OCI-LY3 (cell line): ENCODE results near the gene P4HA1.

Experiments
- H2AFZ ChIP-seq: fragments of 200-600, 300-600 bp; shearing (Covaris generic); 2 replicates; pipeline ENCODE4 v1.6.0; 2014; ENCODE audit warnings: antibody characterized with exemption, low read depth, low read length
- H3K27ac ChIP-seq: fragments of 200-600, 300-600 bp; sonication (generic); 2 replicates; pipeline ENCODE4 v1.5.1; 2014; ENCODE audit warnings: mild to moderate bottlenecking, low read length, moderate library complexity, mixed read lengths
- H3K27me3 ChIP-seq: fragments of 200-600, 300-600 bp; sonication (generic); 2 replicates; pipeline ENCODE4 v1.6.1; 2014; ENCODE audit warnings: low read depth, low read length, mixed read lengths
- H3K36me3 ChIP-seq: fragments of 200-600, 300-600 bp; sonication (generic); replicated peaks from 2 replicates; pipeline ENCODE3; 2014; ENCODE audit warnings: low read depth, low read length, mixed read lengths
- H3K4me1 ChIP-seq: fragments of 300-600, 200-600 bp; sonication (generic); 2 replicates; pipeline ENCODE4 v1.6.1; 2014; ENCODE audit warnings: low read length, mixed read lengths
- H3K4me2 ChIP-seq: fragments of 200-600, 300-600 bp; sonication (generic); 2 replicates; pipeline ENCODE4 v1.6.1; 2014; ENCODE audit warnings: low read length, mixed read lengths
- H3K4me3 ChIP-seq: fragments of 300-600, 200-600 bp; sonication (generic); 2 replicates; pipeline ENCODE4 v1.5.1; 2014; ENCODE audit warnings: antibody characterized with exemption, mild to moderate bottlenecking, low read length, moderate library complexity
- H3K79me2 ChIP-seq: fragments of 300-600, 200-600 bp; shearing (Covaris generic); 2 replicates; pipeline ENCODE4 v1.6.1; 2014; ENCODE audit warnings: mild to moderate bottlenecking, low read length, mixed read lengths
- H3K9ac ChIP-seq: fragments of 300-600, 200-600 bp; shearing (Covaris generic); 2 replicates; pipeline ENCODE4 v1.6.0; 2014; ENCODE audit warnings: mild to moderate bottlenecking, low read length, moderate library complexity
- H3K9me3 ChIP-seq: fragments of 200-600, 300-600 bp; shearing (Covaris generic); 2 replicates; pipeline ENCODE4 v1.6.1; 2014; ENCODE audit warnings: low read length, mixed read lengths; ENCODE audit not compliant: insufficient read depth
- H4K20me1 ChIP-seq: fragments of 200-600, 300-600 bp; sonication (generic); 2 replicates; pipeline ENCODE4 v1.6.1; 2016; ENCODE audit warnings: low read length, mixed read lengths; ENCODE audit not compliant: insufficient read depth
- EZH2phosphoT487 ChIP-seq: fragments of 200-600 bp; shearing (Covaris generic); IDR thresholded peaks from 2 replicates; pipeline ENCODE4 v1.6.1; 2018; ENCODE audit warnings: antibody characterized with exemption, mixed run types, low read depth
- TF ChIP-seq, protein P1 (sequence below): fragments of 200-600, 300-600 bp; sonication (generic); IDR thresholded peaks from 2 replicates; pipeline ENCODE4 v1.5.1; 2014; ENCODE audit warnings: antibody characterized with exemption, low read length, low read depth

Gene P4HA1

DNA sequence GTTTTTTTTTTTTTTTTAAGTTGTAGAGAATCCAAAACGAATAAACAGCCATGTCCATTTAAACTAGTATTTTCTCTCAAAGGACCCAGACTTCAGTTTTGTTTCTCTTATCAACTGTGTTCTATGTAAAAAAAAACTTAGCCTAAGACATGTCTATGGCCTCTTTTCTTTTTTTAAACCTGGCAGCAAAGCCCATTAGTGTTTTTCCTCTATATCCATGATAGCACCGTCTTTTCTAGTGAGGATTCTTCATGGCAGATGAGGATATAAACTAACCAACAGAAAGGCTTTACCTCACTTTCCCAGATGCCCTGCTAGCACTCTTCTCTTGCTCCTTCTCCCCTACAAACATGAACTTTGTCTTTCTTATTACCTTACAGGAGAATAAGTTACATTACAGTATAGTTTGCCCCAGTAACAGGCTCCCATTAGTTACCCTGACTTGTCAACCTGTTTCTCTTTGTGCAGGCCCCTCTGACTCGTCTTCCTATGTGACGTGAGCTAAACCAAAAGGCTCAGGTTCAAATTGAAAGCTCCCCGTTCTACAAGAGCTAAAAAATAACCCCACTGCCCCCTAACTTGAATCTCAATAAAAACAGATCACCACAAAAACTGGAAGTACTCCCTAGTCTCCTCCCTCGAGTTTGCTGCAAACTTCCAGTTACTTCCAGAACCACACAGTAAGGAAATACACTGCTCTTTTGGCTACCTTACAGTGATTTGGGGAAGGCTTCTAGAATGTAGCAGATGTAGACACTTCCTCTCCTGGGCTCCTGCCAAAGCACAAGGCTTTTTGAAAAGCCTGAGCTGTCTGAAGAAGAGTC lies 20.1 kb downstream of the P4HA1 start:
- peaks cover 54% of the 10 kb centered on the region for H3K79me2 ChIP-seq
- no peak overlapping the region for H2AFZ ChIP-seq
- H3K4me2 ChIP-seq = no peak overlapping the region; the same call in 1 of the 2 replicates
- no peaks in the 10 kb centered on the region for H3K9me3 ChIP-seq
- H3K27me3 ChIP-seq = no peaks in the 10 kb centered on the region
- H3K4me3 ChIP-seq = no peak overlapping the region
- no peak for TF ChIP-seq EZH2phosphoT487
- TF ChIP-seq, protein P1, sequence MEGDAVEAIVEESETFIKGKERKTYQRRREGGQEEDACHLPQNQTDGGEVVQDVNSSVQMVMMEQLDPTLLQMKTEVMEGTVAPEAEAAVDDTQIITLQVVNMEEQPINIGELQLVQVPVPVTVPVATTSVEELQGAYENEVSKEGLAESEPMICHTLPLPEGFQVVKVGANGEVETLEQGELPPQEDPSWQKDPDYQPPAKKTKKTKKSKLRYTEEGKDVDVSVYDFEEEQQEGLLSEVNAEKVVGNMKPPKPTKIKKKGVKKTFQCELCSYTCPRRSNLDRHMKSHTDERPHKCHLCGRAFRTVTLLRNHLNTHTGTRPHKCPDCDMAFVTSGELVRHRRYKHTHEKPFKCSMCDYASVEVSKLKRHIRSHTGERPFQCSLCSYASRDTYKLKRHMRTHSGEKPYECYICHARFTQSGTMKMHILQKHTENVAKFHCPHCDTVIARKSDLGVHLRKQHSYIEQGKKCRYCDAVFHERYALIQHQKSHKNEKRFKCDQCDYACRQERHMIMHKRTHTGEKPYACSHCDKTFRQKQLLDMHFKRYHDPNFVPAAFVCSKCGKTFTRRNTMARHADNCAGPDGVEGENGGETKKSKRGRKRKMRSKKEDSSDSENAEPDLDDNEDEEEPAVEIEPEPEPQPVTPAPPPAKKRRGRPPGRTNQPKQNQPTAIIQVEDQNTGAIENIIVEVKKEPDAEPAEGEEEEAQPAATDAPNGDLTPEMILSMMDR = no peak
- H4K20me1 ChIP-seq = peaks cover 46% of the 10 kb centered on the region
- H3K36me3 ChIP-seq = peaks cover 12% of the 10 kb centered on the region
- H3K4me1 ChIP-seq = no peaks in the 10 kb centered on the region
- H3K27ac ChIP-seq = no peak overlapping the region
- H3K9ac ChIP-seq = no peak overlapping the region

DNA sequence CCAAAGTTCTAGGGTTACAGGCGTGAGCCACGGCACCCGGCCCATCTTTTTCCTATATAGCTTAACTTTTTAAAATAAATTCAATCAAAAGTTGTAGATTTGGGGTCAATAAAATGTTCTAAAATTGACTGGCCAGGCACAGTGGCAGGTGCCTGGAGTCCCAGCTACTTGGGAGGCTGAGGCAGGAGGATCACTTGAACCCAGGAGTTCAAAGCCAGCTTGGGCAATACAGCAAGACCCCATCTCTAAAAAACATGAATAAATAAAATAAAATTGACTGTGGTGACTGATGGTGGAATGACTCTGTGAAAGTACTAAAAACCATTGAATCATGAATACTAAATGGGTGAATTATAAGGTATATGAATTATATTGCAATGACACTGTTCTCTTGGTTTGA lies 20.8 kb downstream of the P4HA1 start:
- Histone ChIP-seq H3K9ac (no peak overlapping the region), H4K20me1 (peaks cover 40% of the 10 kb centered on the region), H3K27ac (no peak overlapping the region), H2AFZ (no peak overlapping the region), H3K4me3 (no peak overlapping the region), H3K36me3 (peaks cover 12% of the 10 kb centered on the region), H3K27me3 (no peaks in the 10 kb centered on the region), H3K4me2 (no peak overlapping the region), H3K4me1 (no peaks in the 10 kb centered on the region), H3K79me2 (peaks cover 50% of the 10 kb centered on the region), H3K9me3 (no peaks in the 10 kb centered on the region)
- TF ChIP-seq, protein P1 = no peak
- no peak for TF ChIP-seq EZH2phosphoT487

DNA sequence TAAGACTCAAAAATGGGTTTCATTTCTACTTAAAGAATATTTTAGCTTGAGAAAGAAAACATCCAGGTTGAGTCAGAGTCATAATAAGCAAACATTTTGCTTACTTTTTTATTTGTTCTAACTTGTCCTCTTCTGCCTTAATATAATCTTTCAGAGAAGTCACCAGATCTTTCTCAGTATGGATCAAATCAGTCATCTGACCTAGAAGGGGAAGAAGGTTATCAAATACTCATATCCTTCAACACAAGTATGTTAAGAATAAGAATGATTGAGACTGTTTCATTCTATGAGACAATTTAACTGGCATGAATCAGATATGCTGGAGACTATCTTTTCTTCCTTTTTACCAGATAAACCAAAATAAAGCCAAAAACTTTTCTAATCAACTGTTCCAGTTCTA lies 23.0 kb downstream of the P4HA1 start:
- no peak for TF ChIP-seq EZH2phosphoT487
- TF ChIP-seq, protein P1 = no peak
- Histone ChIP-seq H3K4me3 (no peak overlapping the region), H3K36me3 (peaks cover 14% of the 10 kb centered on the region), H3K4me1 (no peaks in the 10 kb centered on the region), H3K9me3 (no peaks in the 10 kb centered on the region), H3K27me3 (no peaks in the 10 kb centered on the region), H3K79me2 (peaks cover 34% of the 10 kb centered on the region), H4K20me1 (peaks cover 33% of the 10 kb centered on the region), H3K27ac (no peak overlapping the region), H3K9ac (no peak overlapping the region), H2AFZ (no peak overlapping the region), H3K4me2 (no peak overlapping the region)

DNA sequence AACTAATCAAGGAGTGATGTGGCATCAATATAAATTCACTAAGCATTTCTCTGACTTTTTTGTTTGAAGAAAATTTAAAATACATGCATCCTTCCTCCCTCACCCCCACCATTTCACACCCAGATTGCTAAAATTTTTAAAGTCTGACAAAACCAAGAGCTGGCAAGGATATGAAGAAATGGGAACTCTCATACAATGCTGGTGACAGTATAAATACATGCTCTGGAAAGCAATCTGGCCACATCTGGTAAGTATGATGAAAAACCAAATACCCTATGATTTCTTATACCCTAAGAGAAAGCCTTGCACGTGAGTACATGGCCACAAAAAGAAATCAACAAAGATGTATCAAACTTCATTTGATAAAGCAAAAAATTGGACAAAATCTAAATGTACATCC lies 31.2 kb downstream of the P4HA1 start:
- H4K20me1 ChIP-seq = peaks cover 5% of the 10 kb centered on the region; the same call in 1 of the 2 replicates
- no peaks in the 10 kb centered on the region for H3K79me2 ChIP-seq
- H3K4me3 ChIP-seq = no peak overlapping the region
- H3K4me1 ChIP-seq = no peaks in the 10 kb centered on the region
- H2AFZ ChIP-seq = no peak overlapping the region
- no peak overlapping the region for H3K4me2 ChIP-seq
- peaks cover 29% of the 10 kb centered on the region for H3K36me3 ChIP-seq
- H3K27me3 ChIP-seq = no peaks in the 10 kb centered on the region
- no peak overlapping the region for H3K9ac ChIP-seq
- no peak overlapping the region for H3K27ac ChIP-seq
- H3K9me3 ChIP-seq = no peaks in the 10 kb centered on the region
- TF ChIP-seq, protein P1 = no peak
- no peak for TF ChIP-seq EZH2phosphoT487
